ENCODE data around the gene LMO7. TPM values are rescaled to one million over a fixed set of nuclear protein-coding genes. Genes with fewer than 3 reads are reported as not detected.

The LMO7 gene
- total and polyA plus RNA-seq, 2 of the 4 experiments (the other 2 are of a cell fraction), result 266 to 367 TPM

GRCh38 chr13:75607447-75607846, 28.7 kb upstream of the LMO7 start:
- H3K4ac ChIP-seq (ENCODE audit: low read depth, low read length), result no peak overlapping the region
- intact Hi-C loops (cut with micrococcal nuclease), result no loop called here
- H3K4me3 ChIP-seq (ENCODE audit: insufficient read depth, low read depth, low read length), result no peak overlapping the region
- H3K4me2 ChIP-seq (ENCODE audit: low read depth, low read length), result no peak overlapping the region
- H3K14ac ChIP-seq (replicated peaks; ENCODE audit: low read depth, low read length), result no peak overlapping the region
- DNase-seq, result no peak
- ATAC-seq (ENCODE audit: low read depth), result no peak
- H3K18ac ChIP-seq (ENCODE audit: low read depth, low read length), result no peak overlapping the region
- no TSS peak for BruUV-seq (replicated peaks)
- no peak overlapping the region for H2BK15ac ChIP-seq (ENCODE audit: low read depth, low read length)
- no peaks in the 10 kb centered on the region for H4K20me1 ChIP-seq (ENCODE audit: insufficient read depth, low read length)
- no peak overlapping the region for H2AK9ac ChIP-seq (replicated peaks; ENCODE audit: low read depth, low read length, poor library complexity)
- H2AK5ac ChIP-seq (ENCODE audit: low read depth, low read length), result no peak overlapping the region
- H2BK20ac ChIP-seq (ENCODE audit: low read depth, low read length), result no peak overlapping the region
- no peak overlapping the region for H4K91ac ChIP-seq (ENCODE audit: insufficient read depth, low read depth, low read length)
- peaks cover 0 to under 1% of the 10 kb centered on the region in 2 experiments; a peak in 1 of 4 replicates for H3K79me1 ChIP-seq (ENCODE audit: low read depth in 1 of 2, low read length in 2 of 2)
- no peak overlapping the region for H3K23ac ChIP-seq (ENCODE audit: low read depth, low read length)
- no peak overlapping the region for H4K8ac ChIP-seq (ENCODE audit: low read depth in 2 of 2, low read length in 2 of 2)
- TF ChIP-seq MAFK (IDR thresholded peaks at IDR 0.05; ENCODE audit: low read depth, low read length), result no peak
- TF ChIP-seq CEBPB (IDR thresholded peaks at IDR 0.05; ENCODE audit: low read depth, low read length), result peak; percentile 18; the same call in 1 of the 2 replicates
- no peaks in the 10 kb centered on the region for H3K9me3 ChIP-seq (ENCODE audit: control insufficient read depth, insufficient read depth, low read length)
- in situ Hi-C loops (cut with MboI; ENCODE audit: low sequenced_read_pairs), result no loop called here
- no peak overlapping the region for H3K56ac ChIP-seq (ENCODE audit: extremely low read depth, insufficient read depth, low read length)
- H3K27me3 ChIP-seq (ENCODE audit: control insufficient read depth, insufficient read depth, low read length), result no peaks in the 10 kb centered on the region
- H3K36me3 ChIP-seq (ENCODE audit: control insufficient read depth, insufficient read depth, low read length), result 0 out of 2 replicates have a peak, but pooled peaks cover 1% of the 10 kb centered on the region
- no peak overlapping the region for H4K5ac ChIP-seq (ENCODE audit: low read depth, low read length)
- H2BK120ac ChIP-seq (ENCODE audit: low read depth, low read length), result no peak overlapping the region
- no CpG with 5 or more reads among the region's 2 CpGs for WGBS, 2 experiments (ENCODE audit: extremely low coverage in 2 of 2, insufficient read length in 1 of 2)
- dilution Hi-C loops (cut with HindIII; ENCODE audit: low sequenced_read_pairs, unreplicated experiment), result no loop called here
- H3K9ac ChIP-seq (ENCODE audit: low read depth, low read length), result no peak overlapping the region
- POLR2A ChIA-PET (ENCODE audit: unreplicated experiment), result interaction anchor here (0.6 kb wide), 1 partner anchor 1498 kb away, joined by 4 read pairs; no protein-coding TSS in a partner anchor
- no peak overlapping the region for H2BK5ac ChIP-seq (ENCODE audit: low read depth, low read length, poor library complexity, severe bottlenecking)
- CTCF ChIA-PET, result interaction anchor here (1.1 kb wide), 1 partner anchor 11 kb away, joined by 3 read pairs; no protein-coding TSS in a partner anchor
- no peak overlapping the region for H3K27ac ChIP-seq (ENCODE audit: insufficient read depth, low read length)
- no peaks in the 10 kb centered on the region for H3K4me1 ChIP-seq (ENCODE audit: control insufficient read depth, insufficient read depth, low read length)
- H3K9me1 ChIP-seq (ENCODE audit: insufficient read depth, low read length), result no peaks in the 10 kb centered on the region
- no peak overlapping the region for H2AFZ ChIP-seq (replicated peaks; ENCODE audit: low read length, poor library complexity)
